DMS 273 (cell line): ENCODE results near the gene CDH13.

ENCODE experiments used
- DNase-seq: peaks from one replicate; lab custom pipeline; 2025; ENCODE audit not compliant: unreplicated experiment; lab: John Stamatoyannopoulos, UW

Gene CDH13

DNA sequence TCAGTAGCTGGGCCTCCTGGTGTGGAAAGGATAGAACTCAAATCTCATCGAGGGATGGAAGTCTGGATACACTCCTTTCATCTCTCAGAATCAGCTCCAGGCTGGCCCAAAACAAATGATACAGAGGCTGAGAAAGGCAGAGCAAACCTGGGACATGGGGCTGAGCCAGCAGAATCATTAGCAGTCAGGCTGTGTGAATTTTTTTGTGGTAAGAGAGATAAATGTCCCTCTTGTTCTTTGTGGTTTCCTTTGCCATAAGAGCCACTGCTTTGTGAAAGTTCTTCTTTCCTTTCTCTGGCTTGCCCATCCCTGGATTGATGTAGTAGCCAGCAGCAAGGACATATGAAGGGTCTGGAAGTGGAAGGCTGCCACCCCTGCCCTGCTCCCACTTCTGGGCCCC lies 146.2 kb downstream of the CDH13 start:
- no peak for DNase-seq

DNA sequence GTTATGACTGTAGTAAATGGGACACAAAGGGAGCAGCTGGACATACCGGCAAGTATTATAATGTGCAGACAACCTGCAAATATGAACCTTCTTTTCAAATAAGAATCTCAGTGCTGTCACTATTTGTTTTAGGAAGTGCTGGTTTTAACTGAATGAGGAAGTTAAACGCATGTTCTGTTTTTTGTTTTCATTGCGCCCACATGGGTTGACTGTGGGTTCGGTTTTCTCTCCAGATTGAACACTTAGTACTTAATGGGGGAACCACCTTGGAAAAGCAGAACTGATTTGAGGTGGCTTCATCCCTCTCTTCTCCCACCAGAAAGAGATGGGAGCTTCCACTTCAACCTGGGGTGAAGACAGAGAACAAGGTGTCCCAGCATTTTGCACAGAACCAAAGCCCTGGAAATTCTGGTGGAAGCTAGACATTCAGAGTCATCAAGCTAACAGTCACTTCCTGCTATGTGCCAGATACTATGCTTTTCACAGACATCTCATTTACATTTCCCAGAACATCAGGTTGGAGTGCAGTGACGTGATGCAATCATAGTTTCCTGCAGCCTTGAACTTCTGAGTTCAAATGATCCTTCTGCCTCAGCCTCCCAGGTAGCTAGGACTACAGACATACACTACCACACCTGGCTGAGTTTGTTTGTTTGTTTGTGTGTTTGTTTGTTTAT lies 149.8 kb downstream of the CDH13 start:
- no peak for DNase-seq

DNA sequence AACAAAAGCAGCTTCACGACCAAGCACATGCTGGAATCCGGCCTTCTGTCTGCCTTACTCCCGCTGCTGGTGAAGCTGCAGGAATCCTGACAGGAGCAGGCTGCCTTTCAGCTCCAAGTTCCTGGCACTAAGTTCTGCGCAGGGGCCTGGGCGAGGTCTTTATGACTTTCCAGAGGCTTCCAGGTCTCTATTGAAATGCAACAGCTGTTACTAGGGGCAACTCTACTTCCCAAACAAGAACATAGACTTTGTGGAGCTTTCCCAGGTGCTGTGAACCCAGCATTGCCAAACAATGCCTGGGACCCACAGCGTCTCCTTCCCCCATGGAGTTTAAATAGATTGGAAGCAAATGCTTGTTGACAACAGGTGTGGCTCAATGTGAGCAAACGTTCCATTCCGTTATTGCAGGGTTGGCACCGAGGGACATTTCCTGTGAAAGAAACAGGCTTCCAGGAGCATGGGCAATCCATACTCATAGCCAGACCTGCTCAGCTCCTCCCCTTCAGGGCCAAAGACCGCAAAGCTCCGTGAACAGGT lies 156.0 kb downstream of the CDH13 start:
- DNase-seq: no peak

DNA sequence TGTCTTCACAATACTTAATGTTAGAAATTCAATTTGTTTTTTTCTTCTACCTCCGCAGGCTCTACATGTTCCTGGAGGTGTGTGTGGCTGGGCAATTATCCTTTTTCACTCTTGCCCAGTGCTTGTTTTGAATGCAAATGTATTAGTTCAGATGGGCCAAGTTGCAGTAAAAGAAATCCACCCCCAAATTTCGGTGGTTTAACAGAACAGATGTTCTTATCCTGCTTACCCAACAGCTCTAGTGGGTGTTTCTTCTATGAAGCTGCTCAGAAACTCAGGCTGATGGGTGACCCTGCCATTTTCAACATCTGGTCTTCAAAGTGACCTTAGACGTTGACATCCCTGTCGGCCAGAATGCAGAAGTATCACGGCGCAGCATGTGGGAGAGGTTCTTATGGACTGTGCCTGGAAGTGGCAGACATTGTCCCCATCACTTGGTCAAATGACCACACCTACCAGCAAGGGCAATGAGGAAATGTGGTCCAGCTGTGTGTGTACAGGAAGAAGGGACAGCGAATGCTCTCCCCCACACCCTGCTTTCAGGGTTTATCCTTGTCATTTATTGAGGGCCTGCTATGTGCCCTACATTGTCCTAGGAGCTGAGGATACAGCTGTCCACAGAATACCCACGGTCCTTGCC lies 157.3 kb downstream of the CDH13 start:
- no peak for DNase-seq

DNA sequence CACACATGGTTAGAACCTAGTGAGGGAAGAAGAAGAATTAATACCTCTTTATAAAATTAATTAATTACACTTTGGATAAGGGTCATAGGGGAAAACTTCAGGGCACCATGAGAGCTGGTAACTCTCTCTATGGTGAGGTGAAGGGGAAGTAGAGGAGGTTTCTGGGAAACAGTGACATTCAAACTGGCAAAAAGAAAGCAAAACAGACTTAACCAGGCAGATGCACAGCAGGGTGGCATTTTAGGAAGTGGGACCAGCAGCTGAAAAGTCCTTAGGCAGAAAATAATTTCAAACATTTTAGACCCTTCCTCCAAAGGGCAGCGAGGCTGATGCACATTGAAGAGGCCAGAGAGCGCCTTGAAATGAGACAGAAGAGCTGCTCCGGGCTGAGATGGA lies 157.8 kb downstream of the CDH13 start:
- DNase-seq: no peak

DNA sequence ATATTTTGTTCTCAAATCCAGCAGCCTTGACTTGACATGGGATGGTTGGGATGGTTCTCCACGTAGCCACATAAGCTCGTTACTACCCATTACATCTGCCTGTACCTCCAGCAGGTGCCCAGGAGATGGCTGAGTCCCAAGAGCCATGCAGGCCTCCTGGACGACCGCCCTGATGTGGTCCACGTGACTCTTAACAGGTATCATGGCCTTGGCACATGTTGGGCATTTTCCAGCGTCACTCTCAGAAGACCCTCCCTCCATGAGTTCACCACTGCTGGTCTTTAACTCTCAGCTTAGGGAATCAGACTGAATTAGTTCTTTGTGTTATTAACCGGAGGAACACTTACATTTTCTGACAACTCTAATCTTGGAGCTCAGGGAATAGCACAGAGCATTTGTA lies 161.5 kb downstream of the CDH13 start:
- DNase-seq: no peak

DNA sequence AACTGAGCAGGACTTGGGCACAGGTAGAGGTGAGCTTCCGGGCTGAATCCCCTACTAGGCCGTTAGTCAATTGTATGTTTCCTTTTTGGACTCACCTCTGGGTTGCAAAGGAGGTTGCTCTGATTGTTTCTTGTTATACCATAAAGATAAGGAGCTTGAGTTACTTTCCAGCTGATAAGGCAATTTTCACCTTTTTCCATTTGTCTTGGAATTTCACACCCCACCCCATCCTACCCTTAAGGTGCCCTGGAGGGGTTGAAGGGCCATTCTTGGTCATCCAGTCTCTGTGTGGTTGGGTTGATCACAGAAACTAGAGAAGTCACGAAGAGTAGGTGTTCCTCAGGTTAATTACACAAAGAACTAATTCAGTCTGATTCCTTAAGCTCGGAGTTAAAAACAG lies 162.2 kb downstream of the CDH13 start:
- DNase-seq: no peak

DNA sequence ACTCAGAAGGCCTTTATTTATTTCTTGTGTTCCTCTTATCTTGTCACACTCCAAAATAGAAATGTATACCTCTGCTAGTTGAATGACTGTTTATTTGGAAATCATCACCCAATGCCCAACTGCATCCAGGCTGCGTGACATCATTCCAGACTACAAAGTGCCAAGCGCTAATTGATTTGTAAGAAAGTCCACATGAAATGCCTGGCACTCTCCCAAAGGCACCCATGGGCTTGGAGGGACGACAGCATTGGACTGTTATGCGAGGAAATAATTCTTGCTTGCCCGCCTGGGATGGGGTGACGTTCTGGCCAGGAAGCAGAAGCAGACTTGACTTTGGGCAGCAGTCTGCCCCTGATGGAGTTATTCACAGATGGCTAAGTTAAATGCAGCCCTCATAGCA lies 165.9 kb downstream of the CDH13 start:
- DNase-seq: no peak

DNA sequence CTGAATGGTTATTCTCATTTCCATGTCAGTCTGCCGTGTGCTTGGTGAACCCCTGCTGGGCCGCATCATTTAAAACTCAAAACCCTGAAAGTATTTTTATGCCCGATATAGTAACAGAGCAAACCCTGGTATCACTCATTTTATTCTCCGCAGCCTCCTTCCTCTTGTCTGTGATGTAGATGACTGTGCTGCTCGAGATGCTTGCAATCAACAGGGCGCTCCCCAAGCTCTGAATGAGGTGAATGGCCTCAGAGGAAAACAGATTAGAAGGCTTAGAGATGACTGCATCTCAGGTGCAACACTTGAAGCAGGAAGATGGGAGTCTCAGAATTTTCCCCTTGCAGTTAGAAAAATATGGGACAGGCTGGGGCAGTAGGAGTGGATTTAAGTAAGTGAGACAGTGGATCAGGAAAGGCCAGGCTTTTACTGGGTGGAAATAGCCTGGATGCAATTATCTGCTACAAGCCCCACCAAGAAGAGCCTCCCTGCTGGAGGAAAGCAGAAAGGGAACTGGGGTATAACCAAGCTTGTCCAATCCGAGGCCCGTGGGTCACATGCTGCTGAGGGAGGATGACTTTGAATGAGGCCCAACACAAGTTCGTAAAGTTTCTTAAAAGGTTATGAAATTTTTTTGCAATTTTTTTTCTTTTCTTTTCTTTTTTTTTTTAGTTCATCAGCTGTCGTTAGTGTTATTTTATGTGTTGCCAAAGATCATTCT lies 166.9 kb downstream of the CDH13 start:
- DNase-seq: no peak

DNA sequence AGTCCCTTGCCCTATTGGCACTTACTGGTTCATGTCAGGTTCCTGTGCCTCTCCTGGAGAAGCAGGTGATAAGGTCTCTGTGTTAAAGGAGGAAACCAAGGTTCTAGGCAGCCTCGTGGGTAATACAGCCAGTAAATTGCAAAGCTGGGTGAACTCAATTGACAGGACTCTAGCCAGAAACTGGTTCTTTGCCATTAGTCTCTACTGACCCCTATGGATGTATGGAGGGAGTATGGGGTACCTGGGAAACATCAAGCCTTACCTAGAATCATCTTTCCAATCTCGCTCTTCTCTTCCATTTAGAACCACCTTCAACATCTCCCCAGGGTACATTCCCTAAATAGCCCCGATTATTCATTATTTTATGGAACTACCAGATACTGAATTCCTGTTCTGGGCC lies 169.3 kb downstream of the CDH13 start:
- no peak for DNase-seq

DNA sequence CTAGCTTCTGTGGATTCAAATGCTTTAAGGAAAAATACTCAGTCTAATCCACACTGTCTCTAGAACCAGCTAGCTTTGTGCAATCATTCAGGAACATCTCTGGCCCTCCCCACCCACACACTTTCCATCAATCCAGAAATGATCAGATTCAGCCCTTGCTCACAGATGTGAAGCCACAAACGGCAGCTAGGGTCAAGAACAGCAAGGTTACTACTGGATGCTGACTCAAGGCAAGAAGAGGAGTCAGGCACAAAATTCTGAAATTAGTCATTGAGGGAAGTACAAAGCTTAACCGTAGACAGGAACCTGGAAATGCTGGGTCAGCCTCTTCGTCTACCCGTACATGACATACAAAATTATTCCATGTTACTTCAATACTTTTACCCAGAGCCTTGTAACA lies 174.6 kb downstream of the CDH13 start:
- DNase-seq: no peak

DNA sequence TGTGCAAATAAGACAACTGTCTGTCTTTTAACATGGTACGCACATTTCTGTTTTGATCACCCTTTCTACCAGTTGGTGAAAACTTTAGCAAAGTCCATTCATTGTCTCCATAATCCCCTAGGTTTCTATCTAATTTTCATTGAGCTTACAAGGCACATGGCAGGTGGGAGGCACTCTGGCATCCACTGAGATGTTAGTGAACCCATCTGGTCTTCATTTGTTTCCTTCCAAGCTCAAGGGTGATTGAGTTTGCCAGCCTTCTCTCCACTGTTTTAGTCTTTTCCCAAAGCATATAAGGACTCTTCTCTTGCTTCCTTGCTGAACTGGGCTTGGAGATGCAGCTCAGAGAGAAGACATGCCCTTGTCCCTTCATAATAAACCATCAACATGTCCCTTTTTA lies 179.1 kb downstream of the CDH13 start:
- DNase-seq: no peak

DNA sequence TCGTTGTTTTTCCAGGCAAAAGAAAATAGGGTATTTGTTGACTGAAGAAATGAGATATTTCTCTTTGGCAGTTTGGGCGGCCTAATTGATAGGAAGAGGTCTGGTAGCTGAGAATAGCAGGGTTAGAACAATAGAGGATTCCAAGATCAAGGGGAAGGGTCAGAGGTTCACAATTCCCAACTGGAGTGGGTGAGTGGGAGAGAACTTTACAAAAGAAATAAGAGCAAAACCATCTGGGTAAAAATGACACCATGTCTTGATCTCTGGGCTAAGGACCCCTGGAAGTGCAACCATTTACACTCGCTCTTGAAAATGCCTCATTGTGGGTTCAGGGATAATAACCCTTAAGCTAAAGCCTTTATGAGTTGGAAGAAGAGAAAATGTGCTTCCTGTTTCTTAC lies 180.5 kb downstream of the CDH13 start:
- DNase-seq: no peak

DNA sequence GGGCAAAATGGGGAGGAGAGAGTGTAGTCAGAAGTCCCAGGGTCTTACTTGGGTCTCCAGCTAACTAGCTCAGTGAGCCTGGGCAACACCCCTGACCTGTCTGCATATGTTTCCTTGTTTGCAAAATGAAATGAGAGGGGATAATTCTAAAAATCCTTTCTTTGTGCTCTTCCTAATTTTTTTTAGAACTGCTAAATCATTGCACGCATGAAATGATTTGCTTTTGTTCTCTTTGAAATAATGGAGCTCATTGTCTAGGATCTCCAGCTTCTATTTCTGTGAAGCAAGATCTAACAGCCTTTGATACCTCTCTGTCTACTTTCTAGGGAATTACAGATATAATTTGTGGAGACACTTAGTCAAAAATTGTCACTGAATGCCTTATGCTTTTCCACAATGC lies 181.3 kb downstream of the CDH13 start:
- no peak for DNase-seq

DNA sequence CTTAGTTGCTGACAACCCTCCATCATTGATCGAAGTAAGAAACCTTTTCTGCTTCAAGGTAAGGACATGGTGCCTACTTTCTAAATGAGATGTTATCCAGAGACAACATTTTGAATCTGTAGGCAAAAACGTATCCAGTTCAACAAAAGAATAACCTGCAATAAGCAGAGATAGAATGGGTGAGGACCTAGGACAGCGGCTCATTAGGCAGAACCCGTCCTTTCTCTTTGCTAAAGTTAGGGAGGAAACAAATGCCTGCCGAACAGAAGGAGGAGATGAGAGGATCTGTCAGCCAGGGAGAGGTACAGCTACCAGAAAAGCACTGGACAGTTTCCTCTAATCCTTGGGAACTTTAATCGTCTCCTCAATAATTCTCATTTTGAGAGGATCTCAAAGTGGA lies 183.3 kb downstream of the CDH13 start:
- DNase-seq: no peak

DNA sequence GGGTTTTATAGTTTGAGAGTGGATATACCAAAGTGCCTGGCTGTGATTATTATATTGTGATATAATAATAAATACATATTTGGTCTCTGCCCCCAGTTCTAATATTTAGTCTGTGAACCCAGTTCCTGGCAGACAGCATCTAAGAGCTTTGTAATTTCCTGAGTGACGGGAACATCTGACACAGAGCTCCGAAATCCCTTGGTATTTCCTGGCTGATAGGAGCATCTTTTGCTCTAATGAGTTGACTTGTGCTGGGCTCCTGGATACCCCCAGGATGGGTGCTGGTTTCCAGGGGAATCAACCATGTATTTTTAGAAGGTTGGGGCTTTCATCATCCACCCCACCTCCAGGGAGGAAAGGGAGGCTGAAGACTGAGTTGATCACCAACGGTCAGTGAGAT lies 187.3 kb downstream of the CDH13 start:
- no peak for DNase-seq

DNA sequence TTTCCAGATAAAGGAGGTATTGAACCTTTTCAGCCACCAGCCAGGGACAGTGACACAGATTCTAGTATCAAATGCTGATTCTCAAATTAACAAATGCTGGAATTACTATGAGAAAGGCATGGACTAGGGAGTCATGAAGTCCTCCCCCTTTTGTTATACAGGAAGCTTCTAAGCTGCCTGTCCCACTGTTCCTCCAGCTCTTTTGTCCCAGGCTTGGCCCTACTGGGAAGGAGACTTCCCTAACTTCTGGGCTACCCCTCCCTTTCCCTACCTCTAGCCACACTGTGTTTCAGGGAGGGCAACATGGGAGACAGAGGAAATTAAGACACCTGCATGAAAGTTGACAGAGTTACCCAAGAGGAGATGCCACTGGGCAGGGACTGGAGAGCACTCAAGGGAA lies 192.5 kb downstream of the CDH13 start:
- no peak for DNase-seq

DNA sequence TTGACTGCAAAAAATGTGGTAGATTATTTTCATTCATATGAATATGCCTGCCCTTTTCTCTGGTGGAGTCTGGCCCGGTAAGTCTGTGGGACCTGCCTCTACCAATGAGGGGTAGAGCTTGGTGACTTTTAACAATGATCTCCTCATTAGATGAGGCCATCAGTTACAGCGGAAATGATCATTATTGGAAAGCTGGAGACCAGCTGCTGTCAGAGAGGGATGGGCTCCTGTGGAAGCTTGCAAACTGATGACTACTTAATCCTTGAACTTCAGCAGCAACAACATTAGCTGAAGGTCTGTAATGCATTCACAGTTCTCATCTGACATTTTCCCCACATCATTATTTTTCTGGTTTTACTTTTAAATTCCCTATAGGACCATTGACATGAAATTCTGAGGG lies 194.1 kb downstream of the CDH13 start:
- no peak for DNase-seq

DNA sequence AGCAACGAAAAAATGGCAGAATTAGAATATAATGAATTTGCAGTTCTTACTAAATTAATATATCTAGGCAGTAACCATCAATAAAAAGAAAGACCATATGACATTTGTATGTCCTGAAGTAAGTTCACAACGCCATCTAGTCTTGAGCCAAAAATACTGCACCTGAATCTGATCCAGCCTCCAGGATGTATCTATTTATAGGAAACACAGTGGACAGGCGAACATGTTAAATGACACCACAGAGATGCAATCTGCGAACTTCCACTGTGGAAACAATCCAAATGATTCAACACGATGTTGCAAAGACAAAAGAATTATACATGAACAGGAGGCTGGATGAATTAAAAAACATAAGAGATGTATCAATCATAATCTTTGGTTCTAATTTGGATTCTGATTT lies 197.6 kb downstream of the CDH13 start:
- no peak for DNase-seq

DNA sequence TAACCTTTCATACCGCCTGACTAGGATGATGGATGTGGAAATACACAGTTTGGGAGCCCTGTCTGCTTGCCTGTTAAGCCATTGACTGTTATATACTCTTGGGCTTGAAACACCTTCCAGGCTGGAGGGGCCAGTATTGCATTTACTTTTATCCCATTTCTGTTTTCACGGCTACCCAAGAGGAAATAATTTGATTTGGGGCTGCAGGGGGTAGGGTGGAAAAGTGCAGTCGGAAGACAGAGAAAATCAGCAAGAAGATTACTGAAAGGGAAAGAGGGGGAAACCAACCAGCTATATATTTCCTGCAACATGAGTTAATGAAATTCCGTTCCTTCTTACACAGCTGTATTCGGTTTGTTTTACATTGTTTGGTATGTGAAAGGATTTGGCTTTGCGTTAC lies 202.5 kb downstream of the CDH13 start:
- no peak for DNase-seq

DNA sequence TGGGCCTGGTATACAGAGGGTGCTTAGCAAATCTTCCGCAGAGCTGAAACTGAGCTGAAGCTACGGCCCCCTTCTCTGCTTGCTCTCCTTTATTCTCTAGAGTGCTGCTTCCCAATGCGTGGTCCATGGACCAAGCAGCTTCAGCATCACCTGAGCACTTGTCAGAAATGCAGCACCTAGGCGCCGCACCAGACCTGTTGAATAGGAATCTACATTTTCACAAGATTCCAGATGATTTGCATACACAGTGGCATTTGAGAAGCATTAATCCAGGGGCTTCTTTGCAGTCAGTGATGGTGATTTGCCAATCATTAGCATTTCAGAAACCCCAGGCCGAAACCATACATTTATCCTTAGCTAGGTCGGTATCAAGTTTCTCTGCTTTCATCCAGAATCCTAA lies 204.2 kb downstream of the CDH13 start:
- DNase-seq: no peak

DNA sequence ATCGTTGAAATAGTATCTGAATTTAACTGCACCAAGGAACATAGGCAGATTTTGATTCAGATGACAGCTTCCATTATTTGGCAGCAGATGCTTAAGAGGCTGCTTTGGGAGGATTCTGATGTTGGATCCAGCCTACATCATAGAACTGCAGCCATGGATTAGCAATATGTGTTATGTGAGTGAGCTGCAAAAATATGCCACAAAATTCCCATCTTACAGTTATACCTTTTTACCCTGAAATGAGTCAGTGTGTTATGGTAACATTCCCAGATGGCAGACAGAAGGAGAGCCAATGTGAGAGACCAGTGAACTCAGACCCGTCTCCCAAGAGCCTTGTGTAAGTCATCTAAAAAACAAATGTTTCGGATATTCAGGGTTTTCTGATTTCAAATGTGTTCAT lies 206.1 kb downstream of the CDH13 start:
- DNase-seq: no peak
